SK-N-MC (cell line): Measurements from ENCODE around the gene SLC66A2.

Source experiments
- DNase-seq: peaks from one replicate; pipeline ENCODE4 v3.0.0-alpha.2; 2011; ENCODE audit warnings: low read depth, low spot score
- H3K27ac ChIP-seq: fragments of 200-600 bp; sonication (generic); 2 replicates; pipeline ENCODE4 v1.5.1; 2016; ENCODE audit warnings: mixed run types
- H3K36me3 ChIP-seq: fragments of 200-600 bp; sonication (generic); 2 replicates; pipeline ENCODE4 v1.6.1; 2017; ENCODE audit warnings: antibody characterized with exemption, low read length, mixed read lengths; ENCODE audit not compliant: insufficient read depth
- H3K4me3 ChIP-seq: fragments of 200-600 bp; sonication (generic); 2 replicates; pipeline ENCODE4 v1.5.1; 2016
- H3K9ac ChIP-seq: fragments of 200-600 bp; sonication (generic); 2 replicates; pipeline ENCODE4 v1.8.0; 2017; ENCODE audit warnings: mixed run types, mixed read lengths; ENCODE audit not compliant: insufficient read length
- H3K9me3 ChIP-seq: fragments of 200-600 bp; sonication (generic); 2 replicates; pipeline ENCODE4 v1.6.1; 2017; ENCODE audit warnings: low read depth, mild to moderate bottlenecking, antibody characterized with exemption, low read length, moderate library complexity, mixed read lengths
- EZH2 ChIP-seq: fragments of 200-600 bp; sonication (generic); IDR thresholded peaks from one replicate; pipeline ENCODE4 v1.6.1; 2017; ENCODE audit warnings: antibody characterized with exemption
- FOXP2 ChIP-seq: optimal IDR thresholded peaks from 2 replicates; pipeline ENCODE3; 2011; ENCODE audit warnings: mild to moderate bottlenecking, moderate library complexity; ENCODE audit not compliant: insufficient read depth; ENCODE audit errors: extremely low read length, control extremely low read depth
- POLR2AphosphoS5 ChIP-seq: IDR thresholded peaks from 2 replicates; pipeline ENCODE4 v1.6.1; 2012; ENCODE audit warnings: mild to moderate bottlenecking, low read depth, low read length, borderline replicate concordance

Gene SLC66A2

DNA sequence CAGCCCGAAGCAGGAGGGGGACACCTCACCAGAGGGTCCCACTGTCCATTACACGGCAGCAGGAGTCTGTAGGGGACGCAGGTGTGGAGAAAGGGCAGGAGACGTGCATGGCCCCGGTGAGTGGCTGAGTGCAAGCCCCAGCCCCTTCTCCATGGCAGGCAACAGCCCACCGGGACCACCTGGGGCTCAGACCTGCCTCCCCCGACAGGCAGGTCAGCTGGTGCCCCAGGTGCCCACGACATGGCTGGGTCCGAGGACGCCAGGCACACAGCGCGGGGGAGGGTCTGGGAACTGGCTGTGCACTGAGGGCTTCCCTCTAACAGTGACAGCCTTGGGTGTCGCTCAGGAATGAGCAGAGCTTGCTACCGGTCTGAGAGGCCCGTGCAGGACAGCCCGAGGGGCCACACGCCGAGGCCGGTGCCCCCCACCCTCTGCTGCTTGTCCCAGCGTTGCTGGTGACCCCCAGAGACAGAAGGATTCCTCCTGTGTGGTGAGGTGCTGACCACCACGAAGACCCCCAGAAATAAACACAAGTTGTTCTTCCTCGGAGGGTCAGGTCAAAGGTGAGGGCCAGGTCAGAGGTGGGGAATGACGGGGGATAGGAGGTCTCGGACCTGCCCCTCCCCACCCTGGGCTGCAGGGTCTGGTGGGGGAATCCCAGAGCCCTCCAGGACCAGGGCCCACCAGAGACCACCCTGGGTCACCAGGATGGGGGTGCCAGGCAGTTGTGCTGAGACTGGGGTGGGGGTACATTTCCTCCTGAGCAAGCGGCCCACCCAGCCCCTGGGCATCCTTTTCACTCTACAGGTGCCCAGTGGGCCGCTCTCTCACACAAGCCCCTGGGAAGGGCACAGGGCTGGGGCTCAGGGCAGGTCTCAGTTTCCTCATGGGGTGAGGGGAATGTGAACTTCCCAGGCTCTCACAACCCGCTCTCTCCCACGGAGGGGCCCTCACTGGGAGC, 50.6 kb downstream of the SLC66A2 start:
- Histone ChIP-seq H3K9ac (no peak overlapping the region), H3K27ac (no peak overlapping the region), H3K36me3 (no peaks in the 10 kb centered on the region; the same call in 1 of the 2 replicates), H3K9me3 (no peaks in the 10 kb centered on the region), H3K4me3 (no peak overlapping the region)
- no peak for DNase-seq
- no peak; the same call in 1 of the 2 replicates for TF ChIP-seq POLR2AphosphoS5
- no peak for TF ChIP-seq FOXP2
- TF ChIP-seq EZH2, result no peak

DNA sequence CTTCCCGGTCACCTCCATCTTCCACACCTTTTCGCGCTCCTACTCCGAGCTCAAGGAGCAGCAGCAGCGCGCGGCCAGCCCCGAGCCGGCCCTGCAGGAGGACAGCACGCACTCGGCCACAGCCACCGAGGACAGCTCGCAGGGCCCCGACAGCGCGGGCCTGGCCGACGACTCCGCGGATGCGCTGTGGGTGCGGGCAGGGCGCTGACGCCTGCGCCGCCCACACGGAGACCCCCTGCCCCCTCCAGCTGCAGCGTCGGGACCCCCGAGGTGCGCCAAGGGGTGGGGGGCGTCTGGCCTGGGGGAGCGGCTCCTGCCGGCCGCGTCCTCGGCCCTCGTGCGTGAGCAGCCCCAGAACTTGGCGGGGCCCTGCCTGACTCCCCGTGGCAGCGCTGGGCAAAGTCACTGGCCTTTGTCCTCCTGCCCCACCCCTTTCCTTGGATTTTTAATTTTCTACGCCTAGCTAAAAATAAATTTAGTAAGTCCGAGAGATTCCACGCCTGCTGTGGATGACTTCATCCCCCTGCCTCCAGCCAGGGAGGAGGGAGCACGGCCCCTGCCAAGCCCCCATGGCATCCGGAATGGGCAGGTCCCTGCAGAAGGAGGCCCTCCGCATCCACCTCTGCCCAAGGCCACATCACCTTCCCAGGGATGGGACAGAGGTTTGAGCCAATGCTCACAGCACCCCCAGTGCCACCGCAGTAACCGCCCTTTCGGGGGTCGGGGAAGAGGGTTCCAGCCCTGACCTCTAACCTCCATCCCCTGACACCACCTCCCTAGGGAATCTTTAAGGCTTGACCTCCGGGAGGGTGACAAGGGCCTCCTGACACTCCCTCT, 51.6 kb downstream of the SLC66A2 start:
- Histone ChIP-seq H3K36me3 (no peaks in the 10 kb centered on the region; the same call in 1 of the 2 replicates), H3K27ac (no peak overlapping the region), H3K9me3 (no peaks in the 10 kb centered on the region), H3K4me3 (no peak overlapping the region), H3K9ac (no peak overlapping the region)
- no peak for DNase-seq
- TF ChIP-seq FOXP2 (no peak), EZH2 (no peak), POLR2AphosphoS5 (no peak)

DNA sequence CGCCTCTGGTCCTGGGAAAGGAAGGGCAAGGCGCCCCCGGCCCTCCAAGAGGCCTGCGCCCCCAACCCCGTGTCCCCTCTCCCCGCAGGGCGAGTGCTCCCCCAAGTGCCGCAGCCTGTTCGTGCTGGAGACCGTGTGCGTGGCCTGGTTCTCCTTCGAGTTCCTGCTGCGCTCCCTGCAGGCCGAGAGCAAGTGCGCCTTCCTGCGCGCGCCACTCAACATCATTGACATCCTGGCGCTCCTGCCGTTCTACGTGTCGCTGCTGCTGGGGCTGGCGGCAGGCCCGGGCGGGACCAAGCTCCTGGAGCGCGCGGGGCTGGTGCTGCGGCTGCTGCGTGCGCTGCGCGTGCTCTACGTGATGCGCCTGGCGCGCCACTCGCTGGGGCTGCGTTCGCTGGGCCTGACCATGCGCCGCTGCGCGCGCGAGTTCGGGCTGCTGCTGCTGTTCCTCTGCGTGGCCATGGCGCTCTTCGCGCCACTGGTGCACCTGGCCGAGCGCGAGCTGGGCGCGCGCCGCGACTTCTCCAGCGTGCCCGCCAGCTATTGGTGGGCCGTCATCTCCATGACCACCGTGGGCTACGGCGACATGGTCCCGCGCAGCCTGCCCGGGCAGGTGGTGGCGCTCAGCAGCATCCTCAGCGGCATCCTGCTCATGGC, 52.4 kb downstream of the SLC66A2 start:
- Histone ChIP-seq H3K4me3 (no peak overlapping the region), H3K9ac (no peak overlapping the region), H3K9me3 (no peaks in the 10 kb centered on the region), H3K27ac (no peak overlapping the region), H3K36me3 (no peaks in the 10 kb centered on the region; the same call in 1 of the 2 replicates)
- no peak for DNase-seq
- TF ChIP-seq POLR2AphosphoS5 (no peak), FOXP2 (no peak), EZH2 (no peak)

DNA sequence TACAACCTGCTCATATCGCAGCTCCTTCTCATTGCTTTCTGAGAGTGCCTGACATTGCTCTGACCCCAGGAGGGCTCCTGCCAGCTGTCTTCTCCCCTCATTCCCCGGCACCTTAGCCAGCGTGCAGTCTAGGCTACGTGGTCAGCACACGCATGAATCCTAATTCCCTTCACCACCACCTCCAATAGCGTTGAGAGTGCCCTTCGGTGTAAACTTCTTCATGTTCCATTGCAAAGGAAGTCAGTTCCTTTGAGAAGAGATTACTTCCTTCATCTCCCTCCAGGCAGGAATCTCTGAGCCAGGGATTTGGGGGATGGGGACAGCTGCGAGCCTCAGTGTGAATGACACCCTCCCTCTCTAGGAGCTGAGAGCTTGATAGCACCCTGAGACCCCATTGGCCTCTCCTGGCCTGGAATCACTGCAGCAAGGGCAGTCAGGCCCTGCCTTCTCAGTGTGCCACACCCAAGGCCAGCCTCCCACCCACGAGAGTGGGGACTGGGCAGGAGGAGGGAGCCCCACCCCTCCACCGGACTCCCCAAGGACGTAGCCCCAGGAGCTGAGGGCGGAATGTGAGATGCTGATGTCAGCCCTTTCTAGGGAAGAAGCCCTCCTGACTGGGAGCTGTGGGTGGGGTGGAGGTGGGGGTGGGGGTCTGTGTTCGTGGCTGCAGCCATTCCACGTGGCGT, 53.4 kb downstream of the SLC66A2 start:
- TF ChIP-seq POLR2AphosphoS5 (no peak), EZH2 (no peak), FOXP2 (no peak)
- Histone ChIP-seq H3K27ac (no peak overlapping the region), H3K4me3 (no peak overlapping the region), H3K9ac (no peak overlapping the region), H3K9me3 (no peaks in the 10 kb centered on the region), H3K36me3 (no peaks in the 10 kb centered on the region; the same call in 1 of the 2 replicates)
- no peak for DNase-seq

DNA sequence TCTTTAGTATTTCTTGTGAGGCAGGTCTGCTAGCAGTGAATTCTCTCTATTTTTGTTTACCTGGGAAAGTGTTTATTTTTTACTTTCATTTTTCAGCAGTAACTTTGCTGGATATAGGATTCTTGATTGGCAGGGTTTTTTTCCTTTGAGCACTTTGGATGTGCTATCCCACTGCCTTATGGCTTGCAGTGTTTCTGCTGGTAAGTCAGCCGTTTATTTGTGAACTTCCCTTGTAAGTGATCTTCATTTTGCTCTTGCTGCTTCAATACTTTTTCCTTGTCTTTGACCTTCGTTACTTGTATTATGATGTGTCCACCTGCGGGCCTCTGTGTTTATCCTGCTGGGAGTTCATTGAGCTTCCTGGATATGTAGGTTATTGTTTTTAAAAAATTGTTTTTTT, 54.7 kb downstream of the SLC66A2 start:
- H3K4me3 ChIP-seq, result no peak overlapping the region
- no peak overlapping the region for H3K9ac ChIP-seq
- no peak overlapping the region for H3K27ac ChIP-seq
- no peaks in the 10 kb centered on the region for H3K9me3 ChIP-seq
- H3K36me3 ChIP-seq, result no peaks in the 10 kb centered on the region
- TF ChIP-seq EZH2 (no peak), POLR2AphosphoS5 (no peak), FOXP2 (no peak)
- no peak for DNase-seq

DNA sequence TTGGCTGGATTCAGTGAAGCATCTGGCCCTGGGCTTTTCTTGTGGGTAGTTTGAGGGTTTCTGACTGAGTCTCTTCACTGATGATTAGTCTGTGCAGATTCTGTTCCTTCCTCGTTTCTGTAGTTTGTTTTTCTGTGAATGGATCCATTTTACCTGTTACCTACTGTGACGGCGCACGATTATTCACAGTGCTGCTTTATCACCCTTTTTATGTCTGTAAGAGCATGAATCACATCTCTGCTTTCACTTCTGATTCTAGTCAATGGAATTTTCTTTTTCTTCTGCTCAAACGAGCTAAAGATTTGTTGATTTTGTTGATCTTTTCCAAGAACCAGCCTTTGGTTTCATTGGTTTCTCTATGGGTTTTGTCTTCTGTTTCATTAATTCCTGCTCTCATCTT, 60.8 kb downstream of the SLC66A2 start:
- Histone ChIP-seq H3K27ac (no peak overlapping the region), H3K4me3 (no peak overlapping the region), H3K9me3 (no peaks in the 10 kb centered on the region), H3K9ac (no peak overlapping the region), H3K36me3 (no peaks in the 10 kb centered on the region)
- no peak for DNase-seq
- TF ChIP-seq FOXP2, result no peak
- no peak for TF ChIP-seq EZH2
- TF ChIP-seq POLR2AphosphoS5, result no peak

DNA sequence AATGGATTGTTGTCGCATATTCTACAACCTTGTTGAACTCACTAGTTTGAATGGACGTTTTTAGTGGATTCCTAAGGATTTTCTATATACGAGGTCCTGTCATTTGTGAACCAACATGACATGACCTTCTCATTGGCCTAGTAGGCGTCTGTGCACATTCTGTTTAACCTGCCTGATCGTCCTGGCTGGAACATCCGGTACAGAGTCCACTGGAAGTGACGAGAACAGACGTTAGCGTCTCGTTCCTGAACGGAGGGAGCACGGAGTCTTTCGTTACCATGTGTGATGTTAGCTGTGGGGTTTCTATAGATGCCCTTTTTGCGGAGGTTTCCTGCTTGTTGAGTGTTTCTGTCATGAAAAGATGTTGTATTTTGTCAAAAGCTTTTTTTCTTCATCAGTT, 61.9 kb downstream of the SLC66A2 start:
- no peak overlapping the region for H3K9ac ChIP-seq
- no peak overlapping the region for H3K27ac ChIP-seq
- no peak overlapping the region for H3K4me3 ChIP-seq
- TF ChIP-seq FOXP2, result no peak
- no peak for TF ChIP-seq EZH2
- no peak for TF ChIP-seq POLR2AphosphoS5
- H3K9me3 ChIP-seq, result no peaks in the 10 kb centered on the region
- no peaks in the 10 kb centered on the region for H3K36me3 ChIP-seq
- no peak for DNase-seq

DNA sequence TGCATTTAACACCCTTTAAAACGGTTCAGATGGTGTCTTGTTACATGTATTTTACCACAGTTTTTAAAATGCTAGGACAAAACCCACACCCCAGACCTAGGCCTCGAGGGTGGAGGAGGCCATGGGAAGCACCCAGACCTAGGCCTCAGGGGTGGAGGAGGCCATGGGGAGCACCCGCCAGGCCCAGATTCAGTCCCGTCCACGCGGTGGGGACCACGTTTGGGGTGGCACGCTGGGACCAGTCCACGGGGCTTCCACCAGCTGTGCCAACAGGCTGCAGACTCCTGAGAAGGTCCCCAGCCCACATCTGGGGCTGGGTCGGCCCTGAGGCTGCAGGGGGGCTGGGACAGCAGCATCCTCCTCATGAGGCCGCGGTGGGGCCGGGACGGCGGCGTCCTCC, 63.4 kb downstream of the SLC66A2 start:
- TF ChIP-seq POLR2AphosphoS5 (no peak), FOXP2 (no peak), EZH2 (no peak)
- DNase-seq, result no peak
- Histone ChIP-seq H3K9ac (no peak overlapping the region), H3K27ac (no peak overlapping the region), H3K36me3 (no peaks in the 10 kb centered on the region), H3K4me3 (no peak overlapping the region), H3K9me3 (no peaks in the 10 kb centered on the region)
